ENCODE results near the gene RAB40A.
A peak's percentile ranks its signal among the peaks of the same experiment; 100 is the strongest.
"Not testable (repeated sequence)": the region's sequence is repeated elsewhere in the genome, so short reads cannot be mapped to it uniquely, and the experiment has no call there.

The RAB40A gene

DNA sequence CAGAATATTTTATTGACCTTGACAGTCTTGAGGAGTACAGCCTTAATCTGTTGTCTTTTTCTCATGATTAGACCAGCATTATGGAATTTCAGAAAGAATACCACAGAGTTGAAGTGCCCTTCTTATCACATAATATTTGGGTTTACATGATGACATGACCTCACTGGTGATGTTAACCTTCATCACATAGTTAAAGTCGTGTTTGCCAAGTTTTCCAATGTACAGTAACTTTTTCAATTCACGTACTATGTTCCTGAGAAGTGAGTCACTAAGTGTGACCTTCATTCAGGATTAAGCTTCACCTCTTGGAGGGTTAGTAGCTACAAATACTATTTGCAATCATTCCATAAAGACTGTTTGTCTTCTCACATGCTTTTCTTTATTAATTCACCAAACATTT, 52.1 kb downstream of the RAB40A start:
- no peak for DNase-seq (ENCODE audit: low read depth, low spot score)

DNA sequence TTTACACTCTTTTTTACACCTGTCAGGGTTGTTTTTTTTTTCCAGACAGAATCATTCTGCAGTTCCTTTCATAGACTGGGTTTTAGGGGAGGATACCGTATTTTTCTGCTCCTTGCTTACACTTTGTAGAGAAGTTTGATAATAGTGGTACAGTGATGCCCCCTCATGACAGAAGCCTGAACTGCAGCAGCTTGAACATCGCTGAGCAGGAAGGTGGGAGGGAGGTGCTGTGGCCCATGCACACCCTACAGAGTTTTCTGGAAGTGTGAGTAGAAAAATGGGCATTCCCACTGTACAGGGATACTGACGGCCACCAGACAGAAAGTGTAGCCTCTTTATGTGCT, 54.5 kb downstream of the RAB40A start:
- WGBS (ENCODE audit: insufficient coverage, insufficient read length) = no CpG with 5 or more reads among the region's 3 CpGs

More for the DNA sequence above, 52.1 kb downstream of the RAB40A start:
- WGBS (ENCODE audit: insufficient coverage, insufficient read length) = no CpG with 5 or more reads among the region's 2 CpGs
- Histone ChIP-seq H3K9me3 (ENCODE audit: control insufficient read depth, insufficient read depth, low read length) (no peaks in the 10 kb centered on the region), H3K27me3 (ENCODE audit: control insufficient read depth, insufficient read depth, low read length) (no peaks in the 10 kb centered on the region), H3K36me3 (ENCODE audit: control insufficient read depth, insufficient read depth, low read length) (no peaks in the 10 kb centered on the region), H3K27ac (ENCODE audit: low read length) (no peak overlapping the region), H3K4me1 (ENCODE audit: control insufficient read depth, insufficient read depth, low read length) (peaks cover 2% of the 10 kb centered on the region; the same call in 1 of the 2 replicates), H3K4me3 (ENCODE audit: low read length) (no peak overlapping the region)

DNA sequence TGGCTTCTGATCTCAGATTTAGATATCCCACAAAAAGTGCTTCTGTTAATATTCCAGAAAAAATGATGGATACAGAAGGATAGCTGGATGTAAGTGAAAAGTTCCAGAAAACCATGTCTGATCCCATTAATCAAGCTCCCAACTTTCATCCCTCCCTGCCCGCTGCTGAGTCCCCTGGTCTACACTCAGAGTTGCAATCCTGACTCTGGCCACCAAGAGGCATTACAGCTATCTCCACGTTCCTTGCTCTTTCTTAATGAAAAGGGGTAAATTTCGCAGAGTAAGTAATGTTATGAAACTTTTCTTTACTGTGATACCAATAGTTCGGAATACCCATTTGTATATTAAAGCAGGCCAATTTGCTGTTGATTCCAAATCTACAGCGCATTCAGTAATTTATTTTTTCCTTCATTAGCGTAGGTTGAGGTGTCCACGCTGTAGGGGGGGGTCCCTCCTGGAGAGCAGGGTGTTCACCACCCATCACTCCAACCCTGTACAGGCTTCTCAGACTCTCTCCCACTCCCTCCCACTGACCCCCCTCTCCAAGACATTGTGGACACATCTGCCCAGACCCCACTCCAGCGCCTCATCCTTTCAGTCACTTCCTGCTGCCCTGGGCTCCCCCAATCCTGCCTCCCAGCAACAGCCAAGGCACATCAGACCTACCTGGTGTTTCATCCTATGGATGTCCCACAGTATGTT, 55.1 kb downstream of the RAB40A start:
- Histone ChIP-seq H3K36me3 (ENCODE audit: control insufficient read depth, insufficient read depth, low read length) (no peaks in the 10 kb centered on the region), H3K27ac (ENCODE audit: low read length) (no peak overlapping the region), H3K27me3 (ENCODE audit: control insufficient read depth, insufficient read depth, low read length) (no peaks in the 10 kb centered on the region), H3K4me1 (ENCODE audit: control insufficient read depth, insufficient read depth, low read length) (peaks cover 2% of the 10 kb centered on the region; the same call in 1 of the 2 replicates), H3K9me3 (ENCODE audit: control insufficient read depth, insufficient read depth, low read length) (no peaks in the 10 kb centered on the region), H3K4me3 (ENCODE audit: low read length) (no peak overlapping the region)
- WGBS (ENCODE audit: insufficient coverage, insufficient read length) = no CpG with 5 or more reads among the region's 8 CpGs
- no peak for DNase-seq (ENCODE audit: low read depth, low spot score)

More for the DNA sequence above, 54.5 kb downstream of the RAB40A start:
- no peak overlapping the region for H3K27ac ChIP-seq (ENCODE audit: low read length)
- peaks cover 2% of the 10 kb centered on the region; the same call in 1 of the 2 replicates for H3K4me1 ChIP-seq (ENCODE audit: control insufficient read depth, insufficient read depth, low read length)
- no peak overlapping the region for H3K4me3 ChIP-seq (ENCODE audit: low read length)
- H3K36me3 ChIP-seq (ENCODE audit: control insufficient read depth, insufficient read depth, low read length) = no peaks in the 10 kb centered on the region
- H3K27me3 ChIP-seq (ENCODE audit: control insufficient read depth, insufficient read depth, low read length) = no peaks in the 10 kb centered on the region
- peak; percentile 37 for DNase-seq (ENCODE audit: low read depth, low spot score)
- no peaks in the 10 kb centered on the region for H3K9me3 ChIP-seq (ENCODE audit: control insufficient read depth, insufficient read depth, low read length)

DNA sequence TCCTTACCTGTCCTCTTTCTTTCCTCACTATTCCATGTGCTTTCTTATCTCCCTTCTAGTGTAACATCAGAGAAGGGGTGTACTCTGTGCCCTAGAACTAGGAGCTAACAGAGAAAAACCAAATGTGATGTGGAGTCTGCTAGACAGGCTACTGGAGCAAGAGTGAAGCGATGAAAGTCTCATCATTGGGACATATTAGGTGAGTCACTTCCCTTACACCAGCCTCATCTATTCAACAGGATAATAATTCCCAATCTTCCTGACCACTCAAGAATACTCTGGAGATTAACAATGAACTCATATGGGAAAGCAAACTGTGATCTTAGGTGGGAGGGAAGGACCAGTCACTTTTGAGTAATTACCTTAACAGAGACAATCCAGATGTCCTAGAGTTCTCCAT, 58.1 kb downstream of the RAB40A start:
- no peak overlapping the region for H3K27ac ChIP-seq (ENCODE audit: low read length)
- peaks cover 2% of the 10 kb centered on the region; the same call in 1 of the 2 replicates for H3K4me1 ChIP-seq (ENCODE audit: control insufficient read depth, insufficient read depth, low read length)
- no peaks in the 10 kb centered on the region for H3K36me3 ChIP-seq (ENCODE audit: control insufficient read depth, insufficient read depth, low read length)
- no CpG with 5 or more reads among the region's 1 CpG for WGBS (ENCODE audit: insufficient coverage, insufficient read length)
- DNase-seq (ENCODE audit: low read depth, low spot score) = no peak
- no peak overlapping the region for H3K4me3 ChIP-seq (ENCODE audit: low read length)
- no peaks in the 10 kb centered on the region for H3K27me3 ChIP-seq (ENCODE audit: control insufficient read depth, insufficient read depth, low read length)
- no peaks in the 10 kb centered on the region for H3K9me3 ChIP-seq (ENCODE audit: control insufficient read depth, insufficient read depth, low read length)

DNA sequence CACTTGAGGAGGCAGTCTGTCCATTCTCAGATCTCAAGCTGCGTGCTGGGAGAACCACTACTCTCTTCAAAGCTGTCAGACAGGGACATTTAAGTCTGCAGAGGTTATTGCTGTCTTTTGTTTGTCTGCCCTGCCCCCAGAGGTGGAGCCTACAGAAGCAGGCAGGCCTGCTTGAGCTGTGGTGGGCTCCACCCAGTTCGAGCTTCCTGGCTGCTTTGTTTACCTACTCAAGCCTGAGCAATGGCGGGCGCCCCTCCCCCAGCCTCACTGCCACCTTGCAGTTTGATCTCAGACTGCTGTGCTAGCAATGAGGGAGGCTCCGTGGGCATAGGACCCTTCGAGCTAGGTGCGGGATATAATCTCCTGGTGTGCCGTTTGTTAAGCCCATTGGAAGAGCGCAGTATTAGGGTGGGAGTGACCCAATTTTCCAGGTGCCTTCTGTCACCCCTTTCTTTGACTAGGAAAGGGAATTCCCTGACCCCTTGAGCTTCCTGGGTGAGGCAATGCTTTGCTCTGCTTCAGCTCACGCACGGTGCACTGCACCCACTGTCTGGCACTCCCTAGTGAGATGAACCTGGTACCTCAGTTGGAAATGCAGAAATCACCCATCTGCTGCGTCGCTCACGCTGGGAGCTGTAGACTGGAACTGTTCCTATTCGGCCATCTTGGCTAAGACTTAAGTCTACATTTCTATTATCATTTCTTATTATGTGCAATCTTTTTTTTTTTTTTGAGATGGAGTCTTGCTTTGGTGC, 59.1 kb downstream of the RAB40A start:
- H3K4me1 ChIP-seq (ENCODE audit: control insufficient read depth, insufficient read depth, low read length); H3K4me3 ChIP-seq (ENCODE audit: low read length); H3K36me3 ChIP-seq (ENCODE audit: control insufficient read depth, insufficient read depth, low read length); H3K27ac ChIP-seq (ENCODE audit: low read length); DNase-seq (ENCODE audit: low read depth, low spot score); H3K9me3 ChIP-seq (ENCODE audit: control insufficient read depth, insufficient read depth, low read length); H3K27me3 ChIP-seq (ENCODE audit: control insufficient read depth, insufficient read depth, low read length): not testable (repeated sequence)
- WGBS (ENCODE audit: insufficient coverage, insufficient read length) = no CpG with 5 or more reads among the region's 15 CpGs

DNA sequence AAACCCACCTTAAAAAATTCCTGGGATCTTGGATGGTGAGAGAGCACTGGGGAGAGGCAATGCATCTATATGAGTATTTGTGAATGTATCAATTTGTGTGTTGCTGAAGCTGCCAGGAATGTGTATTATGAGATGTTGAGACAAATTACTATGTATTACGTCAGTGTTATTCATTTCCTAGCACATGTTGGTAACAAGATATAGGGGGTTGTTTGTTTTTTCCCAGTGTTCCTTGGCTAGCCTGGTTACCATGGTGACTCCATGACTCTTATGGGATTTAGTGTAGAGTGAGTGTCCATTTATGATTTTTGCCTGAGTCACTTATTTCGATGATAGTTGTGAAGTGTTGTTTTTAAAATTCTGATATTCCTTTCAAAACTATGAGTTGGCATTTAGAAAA, 65.6 kb downstream of the RAB40A start:
- Histone ChIP-seq H3K36me3 (ENCODE audit: control insufficient read depth, insufficient read depth, low read length) (no peaks in the 10 kb centered on the region), H3K4me1 (ENCODE audit: control insufficient read depth, insufficient read depth, low read length) (no peaks in the 10 kb centered on the region), H3K4me3 (ENCODE audit: low read length) (no peak overlapping the region), H3K9me3 (ENCODE audit: control insufficient read depth, insufficient read depth, low read length) (no peaks in the 10 kb centered on the region), H3K27ac (ENCODE audit: low read length) (no peak overlapping the region), H3K27me3 (ENCODE audit: control insufficient read depth, insufficient read depth, low read length) (no peaks in the 10 kb centered on the region)
- DNase-seq (ENCODE audit: low read depth, low spot score) = no peak
- no CpG with 5 or more reads among the region's 2 CpGs for WGBS (ENCODE audit: insufficient coverage, insufficient read length)
